DMS79 (cell line): ENCODE data around the gene DCAF17.
A peak's percentile ranks its signal among the peaks of the same experiment; 100 is the strongest.
"Not testable (repeated sequence)": the region's sequence is repeated elsewhere in the genome, so short reads cannot be mapped to it uniquely, and the experiment has no call there.

ENCODE experiments used
- DNase-seq: peaks from one replicate; lab custom pipeline; 2025; lab: John Stamatoyannopoulos, UW

Gene DCAF17

GRCh38 chr2:171411214-171411613 lies 22.8 kb upstream of the DCAF17 start:
- DNase-seq, result no peak

- DNase-seq, result no peak
These were observed 22.1 kb upstream of the DCAF17 start for GRCh38 chr2:171411791-171412483.

- no peak for DNase-seq
These were observed 21.4 kb upstream of the DCAF17 start for GRCh38 chr2:171412571-171413175.

GRCh38 chr2:171414645-171415044 lies 19.4 kb upstream of the DCAF17 start:
- DNase-seq, result not testable (repeated sequence)

GRCh38 chr2:171416009-171416926 lies 17.8 kb upstream of the DCAF17 start:
- peak; percentile 65 for DNase-seq

- no peak for DNase-seq
These were observed 14.7 kb upstream of the DCAF17 start for GRCh38 chr2:171419333-171419732.

GRCh38 chr2:171420728-171421563 lies 13.1 kb upstream of the DCAF17 start:
- DNase-seq, result no peak

- DNase-seq, result not testable (repeated sequence)
These were observed 11.1 kb upstream of the DCAF17 start for GRCh38 chr2:171422710-171423495.

- DNase-seq, result no peak
These were observed 3.3 kb upstream of the DCAF17 start for GRCh38 chr2:171430516-171431410.

- DNase-seq, result no peak
These were observed 2.3 kb upstream of the DCAF17 start for GRCh38 chr2:171431677-171432167.

GRCh38 chr2:171432206-171432968 lies 1.6 kb upstream of the DCAF17 start:
- no peak for DNase-seq

- peak; percentile 56 for DNase-seq
These were observed 860 bp upstream of the DCAF17 start for GRCh38 chr2:171432969-171433762.

- DNase-seq, result no peak
These were observed 338 bp upstream of the DCAF17 start, which contains the start of gene METTL8 for GRCh38 chr2:171433763-171434012. METTL8 (minus strand) TSS chr2:171433990; CDS start chr2:171392185, 41,805 bp downstream.

GRCh38 chr2:171436307-171436706 lies 2.3 kb downstream of the DCAF17 start:
- DNase-seq, result no peak

- DNase-seq, result no peak
These were observed 7.4 kb downstream of the DCAF17 start for GRCh38 chr2:171441470-171441869.

- DNase-seq, result no peak
These were observed 13.6 kb downstream of the DCAF17 start for GRCh38 chr2:171447675-171448074.

GRCh38 chr2:171451074-171451473 lies 17.0 kb downstream of the DCAF17 start:
- no peak for DNase-seq

GRCh38 chr2:171452773-171453172 lies 18.7 kb downstream of the DCAF17 start:
- DNase-seq, result no peak
